A549 (cell line): ENCODE measurements around the gene ZNF581.

Source experiments
- CEBPB ChIP-seq, 2 experiments: fragments of >200 bp in 1 of 2; sonication (Bioruptor Twin) in 1 of 2; formaldehyde crosslinking in 1 of 2; IDR thresholded peaks; 2 replicates each; pipeline ENCODE4 v1.6.1; 2012 to 2016
- CTCF ChIP-seq: fragments of >200 bp; sonication (Bioruptor Twin); formaldehyde crosslinking; IDR thresholded peaks from 3 replicates; pipeline ENCODE4 v1.5.1; 2016
- EP300 ChIP-seq, 2 experiments: fragments of >200 bp; sonication (Bioruptor Twin); formaldehyde crosslinking; IDR thresholded peaks; 2 replicates in 1 of 2; 3 replicates in 1 of 2; pipeline ENCODE4 v1.6.1; 2016 to 2017
- JUN ChIP-seq, 2 experiments: fragments of >200 bp; sonication (Bioruptor Twin); formaldehyde crosslinking; IDR thresholded peaks; 2 replicates in 1 of 2; 3 replicates in 1 of 2; pipeline ENCODE4 v1.6.1; 2016 to 2017
- MYC ChIP-seq: IDR thresholded peaks from 2 replicates; pipeline ENCODE4 v1.6.1; 2012; ENCODE audit warnings: mild to moderate bottlenecking, inconsistent platforms, low read length, improper control_type of control experiment, borderline replicate concordance
- POLR2A ChIP-seq: IDR thresholded peaks from 2 replicates; pipeline ENCODE4 v1.6.1; 2012; ENCODE audit warnings: mild to moderate bottlenecking, low read length
- RAD21 ChIP-seq, 2 experiments: fragments of >200 bp in 1 of 2; sonication (Bioruptor Twin) in 1 of 2; formaldehyde crosslinking in 1 of 2; IDR thresholded peaks in 1 of 2; conservative IDR thresholded peaks in 1 of 2; 2 replicates in 1 of 2; 3 replicates in 1 of 2; pipeline ENCODE4 v1.6.1; 2012 to 2018; ENCODE audit warnings: inconsistent platforms in 1 of 2
- RFX5 ChIP-seq: fragments of 450-650 bp; IDR thresholded peaks from 2 replicates; pipeline ENCODE4 v1.7.1; 2014; ENCODE audit warnings: antibody characterized with exemption, mild to moderate bottlenecking, moderate library complexity
- ZC3H11A ChIP-seq: fragments of 450-650 bp; IDR thresholded peaks from 2 replicates; pipeline ENCODE4 v1.6.1; 2014; ENCODE audit warnings: antibody characterized with exemption, mild to moderate bottlenecking
- TF ChIP-seq, protein P1 (sequence below): fragments of 200-600 bp; sonication (generic); IDR thresholded peaks from 2 replicates; pipeline ENCODE4 v1.6.1; 2016; ENCODE audit warnings: antibody characterized with exemption, mild to moderate bottlenecking, moderate library complexity

- no peak for TF ChIP-seq ZC3H11A
- TF ChIP-seq RFX5, result no peak
- TF ChIP-seq CTCF, result no peak
- no peak for TF ChIP-seq CEBPB (IDR thresholded peaks at IDR 0.05)
- TF ChIP-seq, protein P1, sequence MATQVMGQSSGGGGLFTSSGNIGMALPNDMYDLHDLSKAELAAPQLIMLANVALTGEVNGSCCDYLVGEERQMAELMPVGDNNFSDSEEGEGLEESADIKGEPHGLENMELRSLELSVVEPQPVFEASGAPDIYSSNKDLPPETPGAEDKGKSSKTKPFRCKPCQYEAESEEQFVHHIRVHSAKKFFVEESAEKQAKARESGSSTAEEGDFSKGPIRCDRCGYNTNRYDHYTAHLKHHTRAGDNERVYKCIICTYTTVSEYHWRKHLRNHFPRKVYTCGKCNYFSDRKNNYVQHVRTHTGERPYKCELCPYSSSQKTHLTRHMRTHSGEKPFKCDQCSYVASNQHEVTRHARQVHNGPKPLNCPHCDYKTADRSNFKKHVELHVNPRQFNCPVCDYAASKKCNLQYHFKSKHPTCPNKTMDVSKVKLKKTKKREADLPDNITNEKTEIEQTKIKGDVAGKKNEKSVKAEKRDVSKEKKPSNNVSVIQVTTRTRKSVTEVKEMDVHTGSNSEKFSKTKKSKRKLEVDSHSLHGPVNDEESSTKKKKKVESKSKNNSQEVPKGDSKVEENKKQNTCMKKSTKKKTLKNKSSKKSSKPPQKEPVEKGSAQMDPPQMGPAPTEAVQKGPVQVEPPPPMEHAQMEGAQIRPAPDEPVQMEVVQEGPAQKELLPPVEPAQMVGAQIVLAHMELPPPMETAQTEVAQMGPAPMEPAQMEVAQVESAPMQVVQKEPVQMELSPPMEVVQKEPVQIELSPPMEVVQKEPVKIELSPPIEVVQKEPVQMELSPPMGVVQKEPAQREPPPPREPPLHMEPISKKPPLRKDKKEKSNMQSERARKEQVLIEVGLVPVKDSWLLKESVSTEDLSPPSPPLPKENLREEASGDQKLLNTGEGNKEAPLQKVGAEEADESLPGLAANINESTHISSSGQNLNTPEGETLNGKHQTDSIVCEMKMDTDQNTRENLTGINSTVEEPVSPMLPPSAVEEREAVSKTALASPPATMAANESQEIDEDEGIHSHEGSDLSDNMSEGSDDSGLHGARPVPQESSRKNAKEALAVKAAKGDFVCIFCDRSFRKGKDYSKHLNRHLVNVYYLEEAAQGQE, result no peak
- TF ChIP-seq EP300 (IDR thresholded peaks at IDR 0.05), result no peak
- no peak for TF ChIP-seq MYC
- no peak for TF ChIP-seq RAD21 (conservative IDR thresholded peaks at IDR 0.05 in 1 of 2, IDR thresholded peaks at IDR 0.05 in 1 of 2)
- TF ChIP-seq JUN (IDR thresholded peaks at IDR 0.05), result no peak
- TF ChIP-seq POLR2A, result no peak
Measured at GRCh38 chr19:55692681-55693081, 49.2 kb downstream of the ZNF581 start.
